GM12873 (cell line): Measurements from ENCODE around the gene ZNF138.

Source experiments
- TF ChIP-seq, protein P1 (sequence below): IDR thresholded peaks from 2 replicates; pipeline ENCODE4 v1.5.1; 2012; ENCODE audit warnings: low read depth, mild to moderate bottlenecking, moderate library complexity, low read length, control low read depth; ENCODE audit not compliant: insufficient read depth; ENCODE audit errors: missing control alignments

The ZNF138 gene

GRCh38 chr7:64874114-64874513 is 79.9 kb downstream of the ZNF138 start:
- TF ChIP-seq, protein P1, sequence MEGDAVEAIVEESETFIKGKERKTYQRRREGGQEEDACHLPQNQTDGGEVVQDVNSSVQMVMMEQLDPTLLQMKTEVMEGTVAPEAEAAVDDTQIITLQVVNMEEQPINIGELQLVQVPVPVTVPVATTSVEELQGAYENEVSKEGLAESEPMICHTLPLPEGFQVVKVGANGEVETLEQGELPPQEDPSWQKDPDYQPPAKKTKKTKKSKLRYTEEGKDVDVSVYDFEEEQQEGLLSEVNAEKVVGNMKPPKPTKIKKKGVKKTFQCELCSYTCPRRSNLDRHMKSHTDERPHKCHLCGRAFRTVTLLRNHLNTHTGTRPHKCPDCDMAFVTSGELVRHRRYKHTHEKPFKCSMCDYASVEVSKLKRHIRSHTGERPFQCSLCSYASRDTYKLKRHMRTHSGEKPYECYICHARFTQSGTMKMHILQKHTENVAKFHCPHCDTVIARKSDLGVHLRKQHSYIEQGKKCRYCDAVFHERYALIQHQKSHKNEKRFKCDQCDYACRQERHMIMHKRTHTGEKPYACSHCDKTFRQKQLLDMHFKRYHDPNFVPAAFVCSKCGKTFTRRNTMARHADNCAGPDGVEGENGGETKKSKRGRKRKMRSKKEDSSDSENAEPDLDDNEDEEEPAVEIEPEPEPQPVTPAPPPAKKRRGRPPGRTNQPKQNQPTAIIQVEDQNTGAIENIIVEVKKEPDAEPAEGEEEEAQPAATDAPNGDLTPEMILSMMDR: no peak

DNA sequence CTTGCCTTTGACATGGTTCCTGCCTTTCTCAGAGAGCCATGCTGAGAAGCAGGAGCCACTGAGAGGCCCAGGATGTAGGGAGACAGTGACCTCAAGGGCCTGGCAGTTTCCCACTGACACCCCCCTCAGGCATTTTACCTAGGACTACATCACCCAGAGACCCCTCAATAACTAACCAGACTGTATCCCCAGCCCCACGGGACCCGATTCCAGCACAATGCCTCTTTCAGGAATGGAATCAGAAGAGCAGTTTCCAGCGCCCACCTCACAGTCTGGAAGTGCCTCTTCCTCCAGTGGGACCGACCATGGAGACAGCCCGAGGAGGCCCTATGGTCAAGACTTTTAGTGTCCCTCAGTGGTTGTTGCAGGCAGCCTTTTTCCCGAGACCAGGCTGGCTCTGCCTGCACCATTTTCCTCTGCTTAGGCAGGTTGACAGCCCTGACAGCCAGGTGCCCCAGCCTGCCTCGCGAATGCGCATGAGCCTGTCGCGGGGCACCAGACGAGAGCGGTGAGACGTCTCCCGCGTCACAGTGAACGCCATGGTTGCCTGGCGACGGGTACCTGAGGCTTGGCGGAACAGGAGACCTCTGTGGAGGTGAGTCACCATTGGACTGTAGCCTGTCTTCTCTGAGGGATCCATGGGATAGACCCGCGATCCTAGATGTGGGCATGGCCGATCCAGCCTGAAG is 80.5 kb downstream of the ZNF138 start:
- TF ChIP-seq, protein P1: no peak

GRCh38 chr7:64875258-64875657 is 81.0 kb downstream of the ZNF138 start:
- TF ChIP-seq, protein P1: no peak

- TF ChIP-seq, protein P1: no peak
These were observed 81.6 kb downstream of the ZNF138 start for GRCh38 chr7:64875658-64876406.

- TF ChIP-seq, protein P1: no peak
These were observed 82.8 kb downstream of the ZNF138 start for GRCh38 chr7:64876792-64877713.

DNA sequence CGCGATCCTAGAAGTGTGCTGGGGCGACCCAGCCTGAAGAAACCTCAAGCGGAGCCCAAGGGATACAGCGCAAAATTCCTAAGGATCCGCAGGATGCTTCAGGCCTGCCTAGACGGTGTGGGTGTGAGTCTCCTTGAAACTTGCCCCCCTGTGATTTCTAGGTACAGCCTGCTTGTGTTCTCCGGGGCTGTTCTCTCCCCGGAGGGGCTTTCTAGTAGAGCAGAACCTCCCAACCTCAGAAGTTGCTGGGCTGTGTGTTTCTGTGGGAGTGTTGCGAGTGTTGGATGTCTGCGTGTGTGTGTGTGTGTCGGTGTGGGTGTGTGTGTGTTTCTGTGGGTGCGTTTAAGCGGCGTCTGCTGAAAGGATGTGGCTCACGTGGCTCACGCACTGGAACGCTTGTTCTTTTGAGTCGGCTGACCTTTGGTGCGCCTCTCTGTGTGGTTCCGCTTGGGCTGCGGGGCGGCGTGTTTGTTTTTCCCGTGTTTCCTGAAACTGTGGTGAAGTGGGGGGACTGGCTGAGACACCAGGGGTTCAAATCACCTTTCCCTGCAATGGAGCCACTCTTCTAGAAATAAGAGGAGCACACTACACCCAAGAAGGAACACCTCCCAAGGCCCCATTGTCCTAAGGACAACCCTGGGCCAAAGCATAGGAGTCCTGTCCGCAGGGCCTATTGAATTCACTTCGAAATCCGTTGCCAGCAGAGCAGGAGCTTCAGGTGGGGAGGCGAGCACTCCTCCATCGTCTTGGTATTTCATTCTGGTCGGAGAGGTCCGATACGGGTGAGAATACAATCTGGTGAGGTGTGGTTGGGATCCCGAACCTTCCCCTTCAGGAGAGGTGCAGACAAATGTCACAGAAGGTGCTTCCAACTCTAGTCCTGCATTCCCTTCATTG is 83.7 kb downstream of the ZNF138 start:
- TF ChIP-seq, protein P1: no peak
